ENCODE measurements around the gene RIPK3.

Gene RIPK3

GRCh38 chr14:24321212-24321975 is 18.4 kb downstream of the RIPK3 start:
- 99% methylated on average over 8 of the region's 14 CpGs for WGBS (ENCODE audit: insufficient coverage)
- Histone ChIP-seq H3K4me3 (ENCODE audit: control insufficient read depth in 1 of 7, extremely low read depth in 1 of 7, insufficient read depth in 4 of 7, low read depth in 2 of 7, low read length in 6 of 7) (no peak overlapping the region), H3K4me1 (ENCODE audit: control extremely low read depth in 1 of 4, control insufficient read depth in 4 of 4, insufficient read depth in 4 of 4, low read length in 3 of 4) (peaks cover 0 to 36% (median 19%) of the 10 kb centered on the region in 4 experiments), H3K36me3 (ENCODE audit: control insufficient read depth in 4 of 4, insufficient read depth in 4 of 4, low read length in 3 of 4) (no peaks in the 10 kb centered on the region), H3K27me3 (replicated peaks in 2 of 5; ENCODE audit: control insufficient read depth in 4 of 5, insufficient read depth in 5 of 5, low read length in 4 of 5) (no peaks in the 10 kb centered on the region), H3K9me3 (ENCODE audit: control extremely low read depth in 1 of 5, control insufficient read depth in 4 of 5, insufficient read depth in 2 of 5, low read depth in 1 of 5, low read length in 4 of 5) (no peaks in the 10 kb centered on the region), H3K27ac (ENCODE audit: insufficient read depth in 1 of 2, low read depth in 1 of 2, low read length in 2 of 2, poor library complexity in 1 of 2, severe bottlenecking in 2 of 2) (no peak overlapping the region)
- ChIA-PET POLR2A (interaction anchor here (0.9 kb wide), 1 partner anchor 11 kb away, joined by 3 read pairs; no protein-coding TSS in a partner anchor), CTCF (interaction anchor here (4.5 to 21.7 kb wide), 3 partner anchors 16 to 111 kb away, joined by 27 to 488 read pairs (median 391); partner anchors contain the start of genes CBLN3, CIDEB, DHRS1 and KHNYN)
- DNase-seq, result no peak

GRCh38 chr14:24317141-24317928 is 22.5 kb downstream of the RIPK3 start:
- Histone ChIP-seq H3K27ac (ENCODE audit: insufficient read depth in 1 of 2, low read depth in 1 of 2, low read length in 2 of 2, poor library complexity in 1 of 2, severe bottlenecking in 2 of 2) (no peak overlapping the region), H3K36me3 (ENCODE audit: control insufficient read depth in 4 of 4, insufficient read depth in 4 of 4, low read length in 3 of 4) (no peaks in the 10 kb centered on the region), H3K4me1 (ENCODE audit: control extremely low read depth in 1 of 4, control insufficient read depth in 4 of 4, insufficient read depth in 4 of 4, low read length in 3 of 4) (peaks cover 16 to 45% (median 39%) of the 10 kb centered on the region in 4 experiments), H3K4me3 (ENCODE audit: control insufficient read depth in 1 of 7, extremely low read depth in 1 of 7, insufficient read depth in 4 of 7, low read depth in 2 of 7, low read length in 6 of 7) (no peak overlapping the region), H3K9me3 (ENCODE audit: control extremely low read depth in 1 of 5, control insufficient read depth in 4 of 5, insufficient read depth in 2 of 5, low read depth in 1 of 5, low read length in 4 of 5) (no peaks in the 10 kb centered on the region), H3K27me3 (replicated peaks in 2 of 5; ENCODE audit: control insufficient read depth in 4 of 5, insufficient read depth in 5 of 5, low read length in 4 of 5) (no peaks in the 10 kb centered on the region)
- DNase-seq, result peak in 2 of 3 donors; percentile 81 to 86
- 83% methylated on average over 2 of the region's 3 CpGs for whole genome bisulfite sequencing (ENCODE audit: insufficient coverage)
- CTCF ChIA-PET, result interaction anchor here (1.0 to 21.1 kb wide), 8 partner anchors 9 to 119 kb away, joined by 3 to 391 read pairs (median 4); partner anchors contain the start of genes CIDEB, DHRS1, LTB4R and LTB4R2
- POLR2A ChIA-PET, result interaction anchor here (0.6 kb wide), 1 partner anchor 13 kb away, joined by 3 read pairs; no protein-coding TSS in a partner anchor

- Histone ChIP-seq H3K36me3 (ENCODE audit: control insufficient read depth in 4 of 4, insufficient read depth in 4 of 4, low read length in 3 of 4) (no peaks in the 10 kb centered on the region), H3K27ac (ENCODE audit: insufficient read depth in 1 of 2, low read depth in 1 of 2, low read length in 2 of 2, poor library complexity in 1 of 2, severe bottlenecking in 2 of 2) (no peak overlapping the region), H3K4me3 (ENCODE audit: control insufficient read depth in 1 of 7, extremely low read depth in 1 of 7, insufficient read depth in 4 of 7, low read depth in 2 of 7, low read length in 6 of 7) (no peak overlapping the region), H3K9me3 (ENCODE audit: control extremely low read depth in 1 of 5, control insufficient read depth in 4 of 5, insufficient read depth in 2 of 5, low read depth in 1 of 5, low read length in 4 of 5) (no peaks in the 10 kb centered on the region), H3K4me1 (ENCODE audit: control extremely low read depth in 1 of 4, control insufficient read depth in 4 of 4, insufficient read depth in 4 of 4, low read length in 3 of 4) (peaks cover 18 to 53% (median 47%) of the 10 kb centered on the region in 4 experiments), H3K27me3 (replicated peaks in 2 of 5; ENCODE audit: control insufficient read depth in 4 of 5, insufficient read depth in 5 of 5, low read length in 4 of 5) (no peaks in the 10 kb centered on the region)
- CTCF ChIA-PET, result interaction anchor here (1.0 to 2.2 kb wide), 2 partner anchors 10 to 45 kb away, joined by 3 to 11 read pairs; partner anchors contain the start of gene RABGGTA
- POLR2A ChIA-PET, result interaction anchor here (0.6 kb wide), 1 partner anchor 14 kb away, joined by 3 read pairs; no protein-coding TSS in a partner anchor
- WGBS (ENCODE audit: insufficient coverage), result 91% methylated on average over 13 of the region's 18 CpGs
- no peak for DNase-seq
These were observed 23.2 kb downstream of the RIPK3 start for GRCh38 chr14:24316597-24316950.

- no peaks in the 10 kb centered on the region for H3K36me3 ChIP-seq (ENCODE audit: control insufficient read depth in 4 of 4, insufficient read depth in 4 of 4, low read length in 3 of 4)
- no peak overlapping the region for H3K27ac ChIP-seq (ENCODE audit: insufficient read depth in 1 of 2, low read depth in 1 of 2, low read length in 2 of 2, poor library complexity in 1 of 2, severe bottlenecking in 2 of 2)
- no peaks in the 10 kb centered on the region for H3K9me3 ChIP-seq (ENCODE audit: control extremely low read depth in 1 of 5, control insufficient read depth in 4 of 5, insufficient read depth in 2 of 5, low read depth in 1 of 5, low read length in 4 of 5)
- peaks cover 18 to 59% (median 52%) of the 10 kb centered on the region in 4 experiments for H3K4me1 ChIP-seq (ENCODE audit: control extremely low read depth in 1 of 4, control insufficient read depth in 4 of 4, insufficient read depth in 4 of 4, low read length in 3 of 4)
- H3K27me3 ChIP-seq (replicated peaks in 2 of 5; ENCODE audit: control insufficient read depth in 4 of 5, insufficient read depth in 5 of 5, low read length in 4 of 5), result no peaks in the 10 kb centered on the region
- CTCF ChIA-PET, result interaction anchor here (1.0 to 2.2 kb wide), 2 partner anchors 10 to 45 kb away, joined by 3 to 11 read pairs; partner anchors contain the start of gene RABGGTA
- peak in 1 of 3 donors; percentile 28 for DNase-seq
- POLR2A ChIA-PET, result no interaction called here
- no peak overlapping the region for H3K4me3 ChIP-seq (ENCODE audit: control insufficient read depth in 1 of 7, extremely low read depth in 1 of 7, insufficient read depth in 4 of 7, low read depth in 2 of 7, low read length in 6 of 7)
- WGBS (ENCODE audit: insufficient coverage), result 94% methylated on average over 69 of the region's 70 CpGs
These were observed 23.8 kb downstream of the RIPK3 start for GRCh38 chr14:24315807-24316596.

GRCh38 chr14:24315243-24315806 is 24.5 kb downstream of the RIPK3 start:
- ChIA-PET CTCF (interaction anchor here (19.1 kb wide), 1 partner anchor 13 kb away, joined by 391 read pairs; the partner anchor contains the start of gene ADCY4), POLR2A (no interaction called here)
- Histone ChIP-seq H3K27ac (ENCODE audit: insufficient read depth in 1 of 2, low read depth in 1 of 2, low read length in 2 of 2, poor library complexity in 1 of 2, severe bottlenecking in 2 of 2) (no peak overlapping the region), H3K36me3 (ENCODE audit: control insufficient read depth in 4 of 4, insufficient read depth in 4 of 4, low read length in 3 of 4) (no peaks in the 10 kb centered on the region), H3K9me3 (ENCODE audit: control extremely low read depth in 1 of 5, control insufficient read depth in 4 of 5, insufficient read depth in 2 of 5, low read depth in 1 of 5, low read length in 4 of 5) (no peaks in the 10 kb centered on the region), H3K4me3 (ENCODE audit: control insufficient read depth in 1 of 7, extremely low read depth in 1 of 7, insufficient read depth in 4 of 7, low read depth in 2 of 7, low read length in 6 of 7) (no peak overlapping the region), H3K4me1 (ENCODE audit: control extremely low read depth in 1 of 4, control insufficient read depth in 4 of 4, insufficient read depth in 4 of 4, low read length in 3 of 4) (peaks cover 18 to 65% (median 59%) of the 10 kb centered on the region in 4 experiments), H3K27me3 (replicated peaks in 2 of 5; ENCODE audit: control insufficient read depth in 4 of 5, insufficient read depth in 5 of 5, low read length in 4 of 5) (no peaks in the 10 kb centered on the region)
- 94% methylated on average over 8 of the region's 10 CpGs for WGBS (ENCODE audit: insufficient coverage)
- DNase-seq, result no peak
